HEK293T (cell line): ENCODE data around the gene MPDU1.
A peak's percentile ranks its signal among the peaks of the same experiment; 100 is the strongest.

Experiments used
- CTCF ChIA-PET: fragments of 350-600 bp; formaldehyde crosslinking; extraction: SDS; loops from one replicate; lab custom pipeline; 2021; ENCODE audit warnings: antibody characterized with exemption, inconsistent platforms; lab: Yijun Ruan, JAX
- POLR2A ChIA-PET: fragments of 350-600 bp; formaldehyde crosslinking; extraction: SDS; loops from one replicate; lab custom pipeline; 2020; ENCODE audit warnings: antibody characterized with exemption, inconsistent platforms; lab: Yijun Ruan, JAX
- DNase-seq: peaks from one replicate; pipeline ENCODE4 v3.0.0; 2012; ENCODE audit warnings: mixed read lengths; ENCODE audit errors: extremely low spot score
- ARNT ChIP-seq: fragments of 450-650 bp; IDR thresholded peaks from 2 replicates; pipeline ENCODE4 v1.6.1; 2017; ENCODE audit warnings: mild to moderate bottlenecking
- BHLHE40 ChIP-seq: fragments of 450-650 bp; IDR thresholded peaks from 2 replicates; pipeline ENCODE4 v1.6.1; 2016; ENCODE audit warnings: mild to moderate bottlenecking, moderate library complexity, borderline replicate concordance
- CTBP1 ChIP-seq: fragments of 450-650 bp; IDR thresholded peaks from 2 replicates; pipeline ENCODE4 v1.6.1; 2016; ENCODE audit warnings: borderline replicate concordance
- ELF4 ChIP-seq: fragments of 450-650 bp; IDR thresholded peaks from 2 replicates; pipeline ENCODE4 v1.6.1; 2017; ENCODE audit warnings: antibody characterized with exemption
- FOXA1 ChIP-seq: fragments of 450-650 bp; IDR thresholded peaks from 2 replicates; pipeline ENCODE4 v1.6.1; 2016; ENCODE audit warnings: mild to moderate bottlenecking
- FOXK2 ChIP-seq: fragments of 450-650 bp; IDR thresholded peaks from 2 replicates; pipeline ENCODE4 v1.6.1; 2016; ENCODE audit warnings: mild to moderate bottlenecking
- FOXM1 ChIP-seq: fragments of 450-650 bp; IDR thresholded peaks from 2 replicates; pipeline ENCODE4 v1.6.1; 2017; ENCODE audit warnings: mild to moderate bottlenecking, borderline replicate concordance
- HDGF ChIP-seq: fragments of 450-650 bp; IDR thresholded peaks from 2 replicates; pipeline ENCODE4 v1.6.1; 2017; ENCODE audit warnings: antibody characterized with exemption, borderline replicate concordance
- L3MBTL2 ChIP-seq: fragments of 450-650 bp; conservative IDR thresholded peaks from 2 replicates; pipeline ENCODE4 v1.6.1; 2016; ENCODE audit warnings: mild to moderate bottlenecking
- LEF1 ChIP-seq: fragments of 450-650 bp; IDR thresholded peaks from 2 replicates; pipeline ENCODE4 v1.6.1; 2017; ENCODE audit warnings: mild to moderate bottlenecking, borderline replicate concordance
- NFRKB ChIP-seq: fragments of 450-650 bp; IDR thresholded peaks from 2 replicates; pipeline ENCODE4 v1.6.1; 2016; ENCODE audit warnings: mild to moderate bottlenecking, moderate library complexity
- PKNOX1 ChIP-seq: fragments of 450-650 bp; IDR thresholded peaks from 2 replicates; pipeline ENCODE4 v1.6.1; 2016
- SP1 ChIP-seq: fragments of 450-650 bp; IDR thresholded peaks from 2 replicates; pipeline ENCODE4 v1.6.1; 2017
- SUZ12 ChIP-seq: fragments of 450-650 bp; IDR thresholded peaks from 2 replicates; pipeline ENCODE4 v1.6.1; 2016; ENCODE audit warnings: mild to moderate bottlenecking
- TARDBP ChIP-seq: fragments of 450-650 bp; IDR thresholded peaks from 2 replicates; pipeline ENCODE4 v1.6.1; 2016
- ZNF384 ChIP-seq: fragments of 450-650 bp; IDR thresholded peaks from 2 replicates; pipeline ENCODE4 v1.6.1; 2016

MPDU1 gene

DNA sequence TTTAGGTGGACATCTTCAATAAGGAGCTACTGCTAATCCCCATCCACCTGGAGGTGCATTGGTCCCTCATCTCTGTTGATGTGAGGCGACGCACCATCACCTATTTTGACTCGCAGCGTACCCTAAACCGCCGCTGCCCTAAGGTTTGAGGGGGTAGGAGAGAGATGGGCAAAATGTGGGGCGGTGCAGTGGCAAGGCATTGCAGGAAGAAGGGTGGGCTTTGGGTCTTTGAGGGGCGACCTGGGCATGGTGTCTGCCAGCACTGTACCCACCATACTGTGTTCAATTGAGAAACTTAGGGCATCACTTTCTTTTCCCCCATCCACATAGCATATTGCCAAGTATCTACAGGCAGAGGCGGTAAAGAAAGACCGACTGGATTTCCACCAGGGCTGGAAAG is 13.3 kb upstream of the MPDU1 start:
- TF ChIP-seq SP1 (no peak), PKNOX1 (no peak), FOXM1 (no peak), LEF1 (no peak), FOXK2 (no peak), ARNT (no peak), TARDBP (no peak), L3MBTL2 (no peak), ZNF384 (no peak), FOXA1 (no peak), NFRKB (no peak), HDGF (no peak), ELF4 (no peak), CTBP1 (no peak), BHLHE40 (no peak), SUZ12 (no peak)
- no peak for DNase-seq
- ChIA-PET POLR2A (interaction anchor here (2.0 to 6.3 kb wide), 4 partner anchors 10 to 44 kb away, joined by 7 to 40 read pairs (median 12); partner anchors contain the start of genes FXR2 and MPDU1), CTCF (interaction anchor here (1.8 kb wide), 1 partner anchor 10 kb away, joined by 9 read pairs; the partner anchor contains the start of gene SENP3)

DNA sequence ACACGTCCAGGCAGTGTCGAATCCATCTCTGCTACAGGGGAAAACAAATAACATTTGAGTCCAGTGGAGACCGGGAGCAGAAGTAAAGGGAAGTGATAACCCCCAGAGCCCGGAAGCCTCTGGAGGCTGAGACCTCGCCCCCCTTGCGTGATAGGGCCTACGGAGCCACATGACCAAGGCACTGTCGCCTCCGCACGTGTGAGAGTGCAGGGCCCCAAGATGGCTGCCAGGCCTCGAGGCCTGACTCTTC is 11.4 kb upstream of the MPDU1 start:
- CTCF ChIA-PET, result interaction anchor here (1.1 kb wide), 1 partner anchor 11 kb away, joined by 3 read pairs; no protein-coding TSS in a partner anchor
- TF ChIP-seq TARDBP (no peak), L3MBTL2 (peak; percentile 98)
- POLR2A ChIA-PET, result interaction anchor here (2.0 to 6.3 kb wide), 2 partner anchors 8 to 12 kb away, joined by 11 to 40 read pairs; partner anchors contain the start of gene MPDU1
- no peak for DNase-seq

GRCh38 chr17:7572588-7573323 is 10.9 kb upstream of the MPDU1 start:
- POLR2A ChIA-PET, result interaction anchor here (1.4 to 6.3 kb wide), 7 partner anchors 8 to 118 kb away, joined by 3 to 40 read pairs (median 5); partner anchors contain the start of genes MPDU1, SENP3, TNFSF12 and TP53

GRCh38 chr17:7573324-7574080 is 10.2 kb upstream of the MPDU1 start:
- TF ChIP-seq ELF4 (0 out of 2 replicates have a peak, but pooled peaks have one; percentile 14), NFRKB (no peak), FOXA1 (no peak), FOXM1 (peak; percentile 15; the same call in 1 of the 2 replicates), L3MBTL2 (peak; percentile 33), LEF1 (no peak), BHLHE40 (no peak), ARNT (no peak)
- ChIA-PET CTCF (no interaction called here), POLR2A (interaction anchor here (0.6 to 6.3 kb wide), 10 partner anchors 11 to 133 kb away, joined by 3 to 40 read pairs (median 4); partner anchors contain the start of genes MPDU1, SAT2, SENP3 and TNFSF12)
- peak; percentile 72 for DNase-seq

More at GRCh38 chr17:7572588-7573323, 10.9 kb upstream of the MPDU1 start:
- DNase-seq, result peak; percentile 98
- peak; percentile 100 for TF ChIP-seq PKNOX1
- TF ChIP-seq ELF4, result peak; percentile 95
- no peak for TF ChIP-seq LEF1
- TF ChIP-seq BHLHE40, result peak; percentile 35; the same call in 1 of the 2 replicates
- TF ChIP-seq FOXK2, result no peak
- TF ChIP-seq NFRKB, result peak; percentile 46; the same call in 1 of the 2 replicates
- CTCF ChIA-PET, result interaction anchor here (1.1 kb wide), 1 partner anchor 12 kb away, joined by 3 read pairs; no protein-coding TSS in a partner anchor

- ChIA-PET POLR2A (interaction anchor here (0.6 to 6.3 kb wide), 10 partner anchors 10 to 134 kb away, joined by 3 to 40 read pairs (median 4); partner anchors contain the start of genes MPDU1, SAT2, SENP3 and TNFSF12), CTCF (no interaction called here)
- no peak for DNase-seq
- TF ChIP-seq ZNF384 (no peak), CTBP1 (no peak), BHLHE40 (no peak), SP1 (no peak), L3MBTL2 (no peak), PKNOX1 (no peak), SUZ12 (no peak), ARNT (no peak)
Measured at GRCh38 chr17:7574176-7574953, 9.3 kb upstream of the MPDU1 start.
